ENCODE measurements around the gene ZNF496. TPM values are rescaled to one million over a fixed set of nuclear protein-coding genes. Genes with fewer than 3 reads are reported as not detected.

The ZNF496 gene
- total and polyA plus RNA-seq, 2 of the 13 experiments (the other 11 are each of a cell fraction or from before 2014, with no cell fraction given) = 14.8 to 18.6 TPM

DNA sequence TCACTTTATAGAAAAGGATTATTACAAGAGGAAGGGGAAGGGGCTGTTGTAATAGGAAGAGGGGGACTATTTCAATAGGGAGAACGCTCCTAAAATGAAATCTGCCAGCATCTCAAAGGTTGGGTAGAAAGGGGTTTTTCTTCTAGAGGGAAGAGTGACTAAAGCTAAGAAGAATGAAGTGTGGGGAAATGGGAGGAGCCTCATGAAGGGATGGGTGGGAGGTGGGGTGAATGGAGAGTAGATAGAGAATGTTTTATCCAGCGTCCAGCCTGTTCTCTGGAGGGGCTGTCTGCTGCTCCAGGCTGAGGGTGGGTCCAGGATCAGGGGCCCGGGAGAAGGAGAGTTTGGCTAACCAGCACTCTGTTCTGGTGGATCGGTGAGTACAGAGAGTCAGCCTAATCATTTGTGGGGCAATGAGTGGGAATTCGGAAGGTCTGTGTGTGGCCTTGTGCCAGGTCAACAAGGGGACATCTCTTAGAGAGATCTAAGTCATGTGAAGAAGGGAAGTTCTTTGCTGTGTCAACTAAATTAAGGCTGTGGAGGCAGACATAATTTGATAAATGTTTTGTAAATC lies 50.6 kb downstream of the ZNF496 start:
- WGBS (ENCODE audit: low lambda C conversion rate) = 32% methylated on average over 5 of the region's 5 CpGs
- ChIA-PET CTCF (ENCODE audit: low intra/inter-chr PET ratio, low total read pairs) (no interaction called here), POLR2A (no interaction called here)
- Histone ChIP-seq H3K4me1 (ENCODE audit: insufficient read depth, low read length) (no peaks in the 10 kb centered on the region), H3K9ac (ENCODE audit: insufficient read depth, low read depth, low read length) (no peak overlapping the region), H3K4me3 (replicated peaks in 1 of 3; ENCODE audit: insufficient read depth in 1 of 3, low read depth in 2 of 3, low read length in 3 of 3) (no peak overlapping the region), H3K79me2 (ENCODE audit: insufficient read depth, low read length) (no peaks in the 10 kb centered on the region), H3K27ac (ENCODE audit: extremely low read length, insufficient read depth, low read length) (no peak overlapping the region), H4K20me1 (ENCODE audit: insufficient read depth, low read length) (no peaks in the 10 kb centered on the region), H3K27me3 (ENCODE audit: control insufficient read depth in 1 of 2, insufficient read depth in 2 of 2, low read length in 2 of 2) (no peaks in the 10 kb centered on the region), H3K36me3 (replicated peaks in 1 of 2; ENCODE audit: control insufficient read depth in 1 of 2, insufficient read depth in 2 of 2, low read length in 2 of 2) (no peaks in the 10 kb centered on the region), H3K9me3 (ENCODE audit: low read length) (no peaks in the 10 kb centered on the region), H2AFZ (ENCODE audit: low read length) (no peak overlapping the region), H3K4me2 (ENCODE audit: low read depth, low read length) (no peak overlapping the region)
- DNase-seq (ENCODE audit: low spot score) (no peak), ATAC-seq (no peak), FAIRE-seq (no peak)
- in situ Hi-C loops (cut with HindIII; ENCODE audit: extremely low pct_ligation_motif_present, low pct_unique_long_range_greater_than_20kb) = no loop called here
- TF ChIP-seq, protein P1, sequence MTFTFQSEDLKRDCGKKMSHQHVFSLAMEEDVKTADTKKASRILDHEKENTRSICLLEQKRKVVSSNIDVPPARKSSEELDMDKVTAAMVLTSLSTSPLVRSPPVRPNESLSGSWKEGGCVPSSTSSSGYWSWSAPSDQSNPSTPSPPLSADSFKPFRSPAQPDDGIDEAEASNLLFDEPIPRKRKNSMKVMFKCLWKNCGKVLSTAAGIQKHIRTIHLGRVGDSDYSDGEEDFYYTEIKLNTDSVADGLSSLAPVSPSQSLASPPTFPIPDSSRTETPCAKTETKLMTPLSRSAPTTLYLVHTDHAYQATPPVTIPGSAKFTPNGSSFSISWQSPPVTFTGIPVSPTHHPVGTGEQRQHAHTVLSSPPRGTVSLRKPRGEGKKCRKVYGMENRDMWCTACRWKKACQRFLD (CRISPR knock-in tag; IDR thresholded peaks at IDR 0.05; ENCODE audit: borderline replicate concordance) = no peak
- TF ChIP-seq ZSCAN9 (CRISPR knock-in tag; IDR thresholded peaks at IDR 0.05; ENCODE audit: borderline replicate concordance) = no peak
- TF ChIP-seq, protein P2, sequence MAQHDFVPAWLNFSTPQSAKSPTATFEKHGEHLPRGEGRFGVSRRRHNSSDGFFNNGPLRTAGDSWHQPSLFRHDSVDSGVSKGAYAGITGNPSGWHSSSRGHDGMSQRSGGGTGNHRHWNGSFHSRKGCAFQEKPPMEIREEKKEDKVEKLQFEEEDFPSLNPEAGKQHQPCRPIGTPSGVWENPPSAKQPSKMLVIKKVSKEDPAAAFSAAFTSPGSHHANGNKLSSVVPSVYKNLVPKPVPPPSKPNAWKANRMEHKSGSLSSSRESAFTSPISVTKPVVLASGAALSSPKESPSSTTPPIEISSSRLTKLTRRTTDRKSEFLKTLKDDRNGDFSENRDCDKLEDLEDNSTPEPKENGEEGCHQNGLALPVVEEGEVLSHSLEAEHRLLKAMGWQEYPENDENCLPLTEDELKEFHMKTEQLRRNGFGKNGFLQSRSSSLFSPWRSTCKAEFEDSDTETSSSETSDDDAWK (CRISPR knock-in tag; IDR thresholded peaks at IDR 0.05) = no peak
- TF ChIP-seq, protein P3, sequence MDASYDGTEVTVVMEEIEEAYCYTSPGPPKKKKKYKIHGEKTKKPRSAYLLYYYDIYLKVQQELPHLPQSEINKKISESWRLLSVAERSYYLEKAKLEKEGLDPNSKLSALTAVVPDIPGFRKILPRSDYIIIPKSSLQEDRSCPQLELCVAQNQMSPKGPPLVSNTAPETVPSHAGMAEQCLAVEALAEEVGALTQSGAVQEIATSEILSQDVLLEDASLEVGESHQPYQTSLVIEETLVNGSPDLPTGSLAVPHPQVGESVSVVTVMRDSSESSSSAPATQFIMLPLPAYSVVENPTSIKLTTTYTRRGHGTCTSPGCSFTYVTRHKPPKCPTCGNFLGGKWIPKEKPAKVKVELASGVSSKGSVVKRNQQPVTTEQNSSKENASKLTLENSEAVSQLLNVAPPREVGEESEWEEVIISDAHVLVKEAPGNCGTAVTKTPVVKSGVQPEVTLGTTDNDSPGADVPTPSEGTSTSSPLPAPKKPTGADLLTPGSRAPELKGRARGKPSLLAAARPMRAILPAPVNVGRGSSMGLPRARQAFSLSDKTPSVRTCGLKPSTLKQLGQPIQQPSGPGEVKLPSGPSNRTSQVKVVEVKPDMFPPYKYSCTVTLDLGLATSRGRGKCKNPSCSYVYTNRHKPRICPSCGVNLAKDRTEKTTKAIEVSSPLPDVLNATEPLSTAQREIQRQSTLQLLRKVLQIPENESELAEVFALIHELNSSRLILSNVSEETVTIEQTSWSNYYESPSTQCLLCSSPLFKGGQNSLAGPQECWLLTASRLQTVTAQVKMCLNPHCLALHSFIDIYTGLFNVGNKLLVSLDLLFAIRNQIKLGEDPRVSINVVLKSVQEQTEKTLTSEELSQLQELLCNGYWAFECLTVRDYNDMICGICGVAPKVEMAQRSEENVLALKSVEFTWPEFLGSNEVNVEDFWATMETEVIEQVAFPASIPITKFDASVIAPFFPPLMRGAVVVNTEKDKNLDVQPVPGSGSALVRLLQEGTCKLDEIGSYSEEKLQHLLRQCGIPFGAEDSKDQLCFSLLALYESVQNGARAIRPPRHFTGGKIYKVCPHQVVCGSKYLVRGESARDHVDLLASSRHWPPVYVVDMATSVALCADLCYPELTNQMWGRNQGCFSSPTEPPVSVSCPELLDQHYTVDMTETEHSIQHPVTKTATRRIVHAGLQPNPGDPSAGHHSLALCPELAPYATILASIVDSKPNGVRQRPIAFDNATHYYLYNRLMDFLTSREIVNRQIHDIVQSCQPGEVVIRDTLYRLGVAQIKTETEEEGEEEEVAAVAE (CRISPR knock-in tag; IDR thresholded peaks at IDR 0.05; ENCODE audit: borderline replicate concordance) = no peak
- no peak for TF ChIP-seq KLF9 (CRISPR knock-in tag; IDR thresholded peaks at IDR 0.05; ENCODE audit: low read depth)
- TF ChIP-seq POLR2AphosphoS2 (IDR thresholded peaks at IDR 0.05; ENCODE audit: low read depth, low read length) = no peak
- TF ChIP-seq ZNF367 (CRISPR knock-in tag; IDR thresholded peaks at IDR 0.05; ENCODE audit: borderline replicate concordance) = no peak
- no peak for TF ChIP-seq ZNF317 (CRISPR knock-in tag; IDR thresholded peaks at IDR 0.05)
- TF ChIP-seq, protein P4, sequence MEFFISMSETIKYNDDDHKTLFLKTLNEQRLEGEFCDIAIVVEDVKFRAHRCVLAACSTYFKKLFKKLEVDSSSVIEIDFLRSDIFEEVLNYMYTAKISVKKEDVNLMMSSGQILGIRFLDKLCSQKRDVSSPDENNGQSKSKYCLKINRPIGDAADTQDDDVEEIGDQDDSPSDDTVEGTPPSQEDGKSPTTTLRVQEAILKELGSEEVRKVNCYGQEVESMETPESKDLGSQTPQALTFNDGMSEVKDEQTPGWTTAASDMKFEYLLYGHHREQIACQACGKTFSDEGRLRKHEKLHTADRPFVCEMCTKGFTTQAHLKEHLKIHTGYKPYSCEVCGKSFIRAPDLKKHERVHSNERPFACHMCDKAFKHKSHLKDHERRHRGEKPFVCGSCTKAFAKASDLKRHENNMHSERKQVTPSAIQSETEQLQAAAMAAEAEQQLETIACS (CRISPR knock-in tag; IDR thresholded peaks at IDR 0.05) = no peak
- TF ChIP-seq SMC3 (IDR thresholded peaks at IDR 0.05; ENCODE audit: low read length) = no peak
- TF ChIP-seq, protein P5, sequence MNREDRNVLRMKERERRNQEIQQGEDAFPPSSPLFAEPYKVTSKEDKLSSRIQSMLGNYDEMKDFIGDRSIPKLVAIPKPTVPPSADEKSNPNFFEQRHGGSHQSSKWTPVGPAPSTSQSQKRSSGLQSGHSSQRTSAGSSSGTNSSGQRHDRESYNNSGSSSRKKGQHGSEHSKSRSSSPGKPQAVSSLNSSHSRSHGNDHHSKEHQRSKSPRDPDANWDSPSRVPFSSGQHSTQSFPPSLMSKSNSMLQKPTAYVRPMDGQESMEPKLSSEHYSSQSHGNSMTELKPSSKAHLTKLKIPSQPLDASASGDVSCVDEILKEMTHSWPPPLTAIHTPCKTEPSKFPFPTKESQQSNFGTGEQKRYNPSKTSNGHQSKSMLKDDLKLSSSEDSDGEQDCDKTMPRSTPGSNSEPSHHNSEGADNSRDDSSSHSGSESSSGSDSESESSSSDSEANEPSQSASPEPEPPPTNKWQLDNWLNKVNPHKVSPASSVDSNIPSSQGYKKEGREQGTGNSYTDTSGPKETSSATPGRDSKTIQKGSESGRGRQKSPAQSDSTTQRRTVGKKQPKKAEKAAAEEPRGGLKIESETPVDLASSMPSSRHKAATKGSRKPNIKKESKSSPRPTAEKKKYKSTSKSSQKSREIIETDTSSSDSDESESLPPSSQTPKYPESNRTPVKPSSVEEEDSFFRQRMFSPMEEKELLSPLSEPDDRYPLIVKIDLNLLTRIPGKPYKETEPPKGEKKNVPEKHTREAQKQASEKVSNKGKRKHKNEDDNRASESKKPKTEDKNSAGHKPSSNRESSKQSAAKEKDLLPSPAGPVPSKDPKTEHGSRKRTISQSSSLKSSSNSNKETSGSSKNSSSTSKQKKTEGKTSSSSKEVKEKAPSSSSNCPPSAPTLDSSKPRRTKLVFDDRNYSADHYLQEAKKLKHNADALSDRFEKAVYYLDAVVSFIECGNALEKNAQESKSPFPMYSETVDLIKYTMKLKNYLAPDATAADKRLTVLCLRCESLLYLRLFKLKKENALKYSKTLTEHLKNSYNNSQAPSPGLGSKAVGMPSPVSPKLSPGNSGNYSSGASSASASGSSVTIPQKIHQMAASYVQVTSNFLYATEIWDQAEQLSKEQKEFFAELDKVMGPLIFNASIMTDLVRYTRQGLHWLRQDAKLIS (CRISPR knock-in tag; IDR thresholded peaks at IDR 0.05) = no peak
- no peak for TF ChIP-seq FOXK2 (IDR thresholded peaks at IDR 0.05)
- TF ChIP-seq ZNF891 (CRISPR knock-in tag; IDR thresholded peaks at IDR 0.05) = no peak
- intact Hi-C loops (cut with micrococcal nuclease; ENCODE audit: unreplicated experiment) = no loop called here
- BruUV-seq (replicated peaks) = no TSS peak
